ENCODE measurements around the gene WDR17.

Gene WDR17

DNA sequence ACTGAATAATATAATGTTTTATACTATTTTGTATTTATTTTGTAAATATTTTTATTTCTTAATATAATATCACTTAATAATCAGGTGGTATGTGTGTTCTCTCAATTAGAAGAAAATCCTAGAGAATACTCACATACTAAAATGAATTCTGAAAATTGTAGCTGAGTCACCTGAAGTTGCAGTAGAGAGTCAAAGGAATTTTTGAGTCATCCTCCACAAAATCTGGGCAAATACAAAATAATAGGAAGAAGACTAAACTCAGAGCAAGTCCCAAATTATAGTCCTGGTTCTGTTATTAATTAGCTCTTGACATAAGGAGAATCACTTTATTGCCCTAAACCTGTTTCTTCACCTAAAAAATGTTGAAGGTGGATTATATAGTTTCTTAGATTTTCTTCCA lies 72.0 kb downstream of the WDR17 start:
- no peak overlapping the region for H3K4me3 ChIP-seq (ENCODE audit: low read length)
- no peak for TF ChIP-seq ZNF274 (IDR thresholded peaks at IDR 0.05; ENCODE audit: low read depth, low read length)

DNA sequence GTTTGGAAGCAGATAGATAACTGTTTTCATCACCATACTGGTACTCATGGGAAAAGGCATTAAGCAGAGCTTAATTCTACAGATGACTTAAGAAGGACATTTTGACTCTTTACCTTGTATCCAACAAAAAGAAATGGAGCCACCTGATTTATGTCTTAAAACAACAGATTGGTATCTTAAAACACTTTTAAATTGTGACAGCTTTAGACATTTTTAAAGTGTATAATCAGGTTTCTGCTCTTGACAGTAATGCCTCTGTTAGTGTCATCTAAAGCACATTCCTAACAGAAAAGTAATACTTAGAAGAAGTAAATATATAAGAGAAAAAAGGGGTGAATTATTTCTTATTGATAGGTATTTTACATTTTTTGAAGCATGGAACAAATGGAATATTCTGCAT lies 73.9 kb downstream of the WDR17 start:
- H3K4me3 ChIP-seq (ENCODE audit: low read length) = no peak overlapping the region
- no peak for TF ChIP-seq ZNF274 (IDR thresholded peaks at IDR 0.05; ENCODE audit: low read depth, low read length)

DNA sequence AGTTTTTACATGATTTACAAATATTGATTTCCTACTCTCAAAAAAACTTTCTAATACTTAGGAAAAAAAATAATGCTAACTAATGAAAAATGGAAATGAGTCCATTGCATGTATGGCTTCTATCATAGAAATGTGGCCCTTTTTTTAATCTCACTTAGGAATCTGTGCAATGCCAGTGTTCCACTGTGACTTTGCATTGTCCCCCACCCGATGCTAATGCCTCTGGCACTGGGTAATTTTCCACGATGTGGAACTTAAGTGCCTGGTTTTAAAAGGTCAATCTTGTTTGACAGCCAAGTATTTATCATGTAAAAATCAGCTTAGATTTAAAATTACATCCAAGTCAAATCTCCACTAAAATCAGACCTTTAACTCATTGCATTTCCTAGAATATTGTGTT lies 76.6 kb downstream of the WDR17 start:
- TF ChIP-seq ZNF274 (IDR thresholded peaks at IDR 0.05; ENCODE audit: low read depth, low read length) = no peak
- no peak overlapping the region for H3K4me3 ChIP-seq (ENCODE audit: low read length)

DNA sequence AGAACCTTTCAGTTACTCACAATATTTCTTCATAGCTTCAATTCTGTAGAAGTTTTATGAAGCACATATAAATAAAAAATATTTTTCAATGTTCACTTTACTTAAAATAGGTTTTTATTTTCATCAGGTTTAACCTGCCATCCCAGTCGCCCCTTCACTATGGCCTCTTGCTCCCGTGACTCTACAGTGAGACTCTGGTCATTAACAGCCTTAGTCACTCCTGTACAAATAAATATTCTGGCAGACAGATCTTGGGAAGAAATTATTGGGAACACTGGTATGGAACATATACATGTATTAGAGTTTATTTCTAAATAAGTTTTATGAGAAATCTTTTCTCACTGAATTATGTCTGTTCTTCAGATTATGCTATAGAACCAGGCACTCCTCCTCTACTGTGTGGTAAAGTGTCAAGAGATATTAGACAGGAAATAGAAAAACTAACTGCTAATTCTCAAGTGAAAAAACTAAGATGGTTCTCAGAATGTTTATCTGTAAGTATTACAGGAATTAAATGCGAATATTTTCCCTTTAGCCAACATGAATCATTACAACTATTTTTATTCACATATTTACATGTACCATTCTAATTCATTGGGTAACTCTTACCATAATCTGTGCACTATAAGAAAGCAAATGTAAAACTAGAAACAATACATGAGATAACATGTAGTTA lies 84.2 kb downstream of the WDR17 start:
- no peak for TF ChIP-seq ZNF274 (IDR thresholded peaks at IDR 0.05; ENCODE audit: low read depth, low read length)
- no peak overlapping the region for H3K4me3 ChIP-seq (ENCODE audit: low read length)

DNA sequence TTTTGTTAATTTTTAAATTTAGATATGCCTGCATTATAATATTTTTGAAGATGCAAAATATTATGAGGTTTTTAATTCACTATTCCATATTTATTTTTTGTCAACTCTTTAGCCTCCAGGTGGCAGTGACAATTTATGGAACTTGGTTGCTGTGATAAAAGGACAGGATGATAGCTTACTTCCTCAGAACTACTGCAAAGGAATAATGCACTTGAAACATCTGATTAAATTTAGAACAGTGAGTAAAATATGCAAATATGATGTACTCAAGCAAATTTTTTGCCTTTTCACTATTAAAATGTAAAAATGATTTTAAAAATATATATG lies 84.7 kb downstream of the WDR17 start:
- H3K4me3 ChIP-seq (ENCODE audit: low read length) = no peak overlapping the region
- TF ChIP-seq ZNF274 (IDR thresholded peaks at IDR 0.05; ENCODE audit: low read depth, low read length) = no peak

DNA sequence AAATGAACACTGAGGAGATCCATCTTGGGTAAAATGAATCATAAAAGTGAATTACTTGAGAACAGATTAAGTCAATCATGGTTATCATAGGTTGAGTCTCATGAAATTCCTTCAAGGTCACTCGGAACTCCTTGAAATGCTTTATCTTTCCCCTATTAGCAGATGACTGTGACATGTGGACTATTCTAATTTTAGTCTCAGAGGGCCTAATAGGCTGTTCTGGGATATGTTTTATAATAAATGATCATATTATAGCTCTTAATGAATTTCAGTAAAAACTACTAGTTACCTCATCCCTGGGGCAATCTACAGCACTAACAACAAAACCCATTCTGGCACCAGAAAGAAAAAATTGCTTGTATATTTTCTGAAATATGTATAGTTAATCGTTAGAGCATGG lies 85.1 kb downstream of the WDR17 start:
- no peak for TF ChIP-seq ZNF274 (IDR thresholded peaks at IDR 0.05; ENCODE audit: low read depth, low read length)
- H3K4me3 ChIP-seq (ENCODE audit: low read length) = no peak overlapping the region

DNA sequence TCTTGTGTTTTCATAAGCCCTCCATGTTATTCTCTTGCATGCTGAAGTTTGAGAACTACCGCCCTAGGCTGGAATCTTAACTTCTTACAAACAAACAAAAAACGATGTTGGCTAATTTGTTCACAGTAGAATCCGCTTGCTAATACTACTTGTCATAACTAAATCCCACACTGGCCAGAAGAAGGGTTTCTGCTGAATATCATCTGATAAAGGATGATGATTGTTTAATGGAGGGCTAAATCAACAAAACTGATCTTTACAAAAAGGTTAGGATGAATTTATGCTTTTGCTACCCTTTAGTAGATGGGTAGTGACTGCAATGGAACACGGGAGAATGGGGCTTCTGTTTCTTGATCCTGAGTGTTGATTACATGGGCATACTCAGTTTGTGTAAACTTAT lies 87.5 kb downstream of the WDR17 start:
- no peak for TF ChIP-seq ZNF274 (IDR thresholded peaks at IDR 0.05; ENCODE audit: low read depth, low read length)
- H3K4me3 ChIP-seq (ENCODE audit: low read length) = no peak overlapping the region

DNA sequence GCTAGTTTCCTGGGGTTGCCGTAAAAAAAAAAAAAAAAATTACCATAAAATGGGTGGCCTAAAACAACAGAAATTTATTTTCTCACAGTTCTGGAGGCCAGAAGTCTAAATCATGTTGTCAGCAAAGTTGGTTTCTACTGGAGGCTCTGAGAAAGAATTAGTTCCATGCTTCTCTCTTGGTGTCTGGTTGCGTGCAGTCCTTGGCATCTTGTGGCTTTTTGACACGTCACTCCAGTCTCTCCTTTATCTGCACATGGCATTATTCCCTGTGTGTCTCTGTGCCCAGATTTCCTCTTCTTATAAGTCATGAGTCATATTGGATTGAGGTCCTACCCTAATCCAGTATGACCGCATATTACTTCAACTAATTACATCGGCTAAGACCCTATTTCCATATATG lies 91.0 kb downstream of the WDR17 start:
- no peak overlapping the region for H3K4me3 ChIP-seq (ENCODE audit: low read length)
- no peak for TF ChIP-seq ZNF274 (IDR thresholded peaks at IDR 0.05; ENCODE audit: low read depth, low read length)

DNA sequence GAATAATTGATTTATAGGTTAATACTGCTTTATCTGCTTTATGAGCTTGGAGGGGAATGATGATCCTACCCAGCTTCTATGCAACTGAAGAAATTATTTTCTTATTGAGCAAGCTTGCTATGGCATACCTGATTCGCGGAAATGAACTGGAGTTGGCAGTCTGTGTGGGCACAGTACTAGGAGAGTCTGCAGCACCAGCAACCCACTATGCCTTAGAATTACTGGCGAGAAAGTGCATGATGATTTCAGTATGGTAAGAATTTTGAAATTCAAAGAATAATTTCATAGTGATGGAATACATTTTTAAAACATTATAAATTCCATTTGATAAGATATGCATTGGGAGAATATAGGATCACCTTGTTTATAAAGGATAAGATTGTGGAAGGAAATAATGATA lies 97.4 kb downstream of the WDR17 start:
- no peak overlapping the region for H3K4me3 ChIP-seq (ENCODE audit: low read length)
- TF ChIP-seq ZNF274 (IDR thresholded peaks at IDR 0.05; ENCODE audit: low read depth, low read length) = no peak

DNA sequence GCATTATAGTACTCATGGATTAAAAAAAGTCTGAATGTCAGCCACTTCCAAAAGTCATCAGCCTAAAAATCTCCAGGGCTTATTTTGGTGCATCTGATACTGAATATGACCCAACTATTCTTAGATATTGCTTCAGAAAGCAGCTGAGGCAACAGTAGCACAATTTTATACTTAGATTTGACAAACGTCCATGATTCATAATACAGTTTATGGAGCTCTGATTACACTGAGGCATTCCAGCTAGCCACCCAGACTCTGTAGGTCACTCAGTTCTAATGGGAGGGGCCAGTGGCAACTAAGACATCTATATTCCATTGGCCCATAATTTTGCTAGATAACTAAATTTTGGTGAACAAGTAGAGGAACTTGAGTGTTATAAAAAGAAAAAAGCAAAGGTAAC lies 119.4 kb downstream of the WDR17 start:
- no peak overlapping the region for H3K4me3 ChIP-seq (ENCODE audit: low read length)
- no peak for TF ChIP-seq ZNF274 (IDR thresholded peaks at IDR 0.05; ENCODE audit: low read depth, low read length)

DNA sequence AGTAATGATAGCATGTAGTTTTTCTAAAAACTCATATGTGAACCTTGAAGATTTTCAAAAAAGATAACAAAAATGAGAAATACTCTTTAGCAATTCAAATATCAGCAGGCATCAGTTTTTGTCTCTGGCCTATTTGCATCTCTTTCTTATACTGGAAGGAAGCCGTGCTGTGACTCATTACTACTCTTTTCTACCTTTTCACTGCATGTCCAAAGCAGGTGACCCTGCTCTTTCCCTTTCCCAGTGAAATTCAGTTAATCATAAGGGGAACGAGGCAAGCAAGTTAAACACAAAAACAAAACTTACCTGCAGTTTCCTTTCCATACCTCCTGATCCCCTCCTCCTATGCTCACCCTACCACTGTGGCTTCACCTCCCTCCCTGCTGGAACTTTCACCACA lies 120.4 kb downstream of the WDR17 start:
- no peak overlapping the region for H3K4me3 ChIP-seq (ENCODE audit: low read length)
- TF ChIP-seq ZNF274 (IDR thresholded peaks at IDR 0.05; ENCODE audit: low read depth, low read length) = no peak

DNA sequence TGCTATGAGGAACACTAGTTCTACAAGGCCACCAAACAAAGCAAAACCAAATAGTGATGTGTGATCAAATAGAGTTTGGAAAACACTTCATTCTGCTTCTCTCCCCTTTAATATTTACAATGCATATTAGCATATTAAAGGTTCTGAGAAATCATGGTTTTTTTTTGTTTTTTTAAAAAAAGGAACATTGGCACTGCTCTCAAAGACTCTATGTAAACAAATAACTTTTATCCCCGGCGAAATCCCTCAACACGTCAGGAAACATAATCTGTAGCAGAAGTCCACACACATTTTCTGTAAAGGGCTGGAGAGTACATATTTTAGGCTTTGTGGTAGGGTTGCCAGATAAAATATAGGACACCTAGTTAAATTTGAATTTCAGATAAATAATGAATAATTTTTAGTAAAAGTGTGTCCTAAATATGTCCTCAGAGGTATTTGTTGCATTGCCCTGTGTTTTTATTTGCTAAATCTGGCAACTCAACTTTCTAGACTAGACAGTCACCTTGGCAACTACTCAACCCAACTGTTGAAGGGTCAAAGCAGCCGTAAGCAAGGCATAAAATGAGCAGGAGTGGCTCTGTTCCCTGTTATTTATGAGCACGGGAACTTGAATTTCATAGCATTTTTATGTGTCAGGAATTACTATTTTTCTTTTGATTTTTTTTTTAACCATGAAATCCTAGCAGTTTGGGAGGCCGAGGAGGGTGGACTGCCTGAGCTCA lies 121.2 kb downstream of the WDR17 start:
- TF ChIP-seq ZNF274 (IDR thresholded peaks at IDR 0.05; ENCODE audit: low read depth, low read length) = no peak
- H3K4me3 ChIP-seq (ENCODE audit: low read length) = no peak overlapping the region

DNA sequence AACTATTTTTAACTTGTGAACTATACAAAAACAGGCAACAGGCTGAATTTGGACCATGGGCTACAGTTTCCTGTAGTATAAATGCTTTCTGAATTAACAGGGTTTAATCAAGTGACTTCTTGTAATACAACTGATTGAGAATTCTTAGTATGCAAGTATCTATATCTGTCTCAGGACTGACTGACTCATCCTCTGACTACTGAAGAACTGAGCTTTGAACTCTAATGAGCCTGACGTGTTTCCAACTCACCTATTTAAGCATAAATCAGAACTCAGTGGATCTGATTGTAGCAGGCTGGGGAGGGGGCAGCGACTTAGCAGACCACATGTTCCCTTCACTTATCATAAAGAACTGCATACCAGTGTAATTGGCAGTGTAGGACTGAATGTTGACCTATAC lies 122.0 kb downstream of the WDR17 start:
- no peak overlapping the region for H3K4me3 ChIP-seq (ENCODE audit: low read length)
- TF ChIP-seq ZNF274 (IDR thresholded peaks at IDR 0.05; ENCODE audit: low read depth, low read length) = no peak

DNA sequence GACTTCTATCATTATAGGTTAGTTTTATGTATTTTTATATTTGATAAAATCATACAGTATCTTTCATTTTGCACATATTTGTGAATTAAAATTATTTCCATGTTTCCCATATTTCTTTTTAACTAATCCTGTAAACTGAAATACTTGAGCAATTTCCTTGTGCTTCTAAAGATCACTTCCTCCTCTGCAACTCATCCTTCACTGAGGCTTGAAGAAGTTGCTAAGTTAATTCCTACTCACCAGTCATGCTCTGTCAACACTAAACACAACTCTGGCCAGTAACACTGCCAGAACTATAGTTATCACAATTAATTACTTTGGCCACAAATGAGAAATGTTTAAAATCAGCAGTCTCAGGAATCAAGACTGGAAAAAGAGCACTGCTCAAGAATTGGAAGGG lies 123.0 kb downstream of the WDR17 start:
- no peak for TF ChIP-seq ZNF274 (IDR thresholded peaks at IDR 0.05; ENCODE audit: low read depth, low read length)

DNA sequence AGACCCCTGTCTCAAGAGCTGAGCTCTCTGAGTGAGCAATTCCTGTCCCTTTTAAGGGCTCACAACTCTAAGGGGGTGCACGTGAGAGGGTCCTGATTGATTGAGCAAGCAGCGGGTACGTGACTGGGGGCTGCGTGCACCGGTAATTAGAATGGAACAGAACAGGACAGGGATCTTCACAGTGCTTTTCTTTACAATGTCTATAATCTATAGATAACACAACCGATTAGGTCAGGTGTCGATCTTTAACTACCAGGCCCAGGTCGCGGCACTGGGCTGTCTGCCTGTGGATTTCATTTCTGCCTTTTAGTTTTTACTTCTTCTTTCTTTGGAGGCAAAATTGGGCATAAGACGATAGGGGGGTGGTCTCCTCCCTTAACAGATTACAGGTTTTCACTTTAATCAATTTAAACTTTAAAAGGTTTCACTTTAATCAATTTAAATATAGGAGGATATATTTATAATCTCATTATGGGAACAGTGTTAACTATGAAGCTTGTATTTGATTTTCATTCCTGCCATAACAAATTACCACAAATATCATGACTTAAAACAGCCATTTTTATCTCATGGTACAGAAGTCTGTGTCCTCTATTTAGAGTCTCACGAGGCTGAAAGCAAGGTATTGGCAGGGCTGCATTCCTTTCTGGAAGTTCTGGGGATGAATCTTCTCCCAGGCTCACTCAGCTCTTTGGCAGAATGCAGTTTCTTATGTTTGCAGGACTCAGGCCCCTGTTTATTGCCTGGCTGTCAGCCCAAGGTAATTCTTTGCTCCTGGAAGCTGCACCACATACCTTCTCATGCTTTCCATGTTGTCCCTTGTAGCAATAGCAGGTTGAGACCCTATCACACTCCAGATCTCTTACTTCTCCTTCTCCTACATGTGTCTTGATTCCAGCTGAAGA lies 124.5 kb downstream of the WDR17 start:
- no peak overlapping the region for H3K4me3 ChIP-seq (ENCODE audit: low read length)
- no peak for TF ChIP-seq ZNF274 (IDR thresholded peaks at IDR 0.05; ENCODE audit: low read depth, low read length)

More for the DNA sequence above, 123.0 kb downstream of the WDR17 start:
- no peak overlapping the region for H3K4me3 ChIP-seq (ENCODE audit: low read length)
